A549 (cell line): ENCODE data around the gene RELN.

Source experiments
- JUNB ChIP-seq: fragments of >200 bp; sonication (Bioruptor Twin); formaldehyde crosslinking; IDR thresholded peaks from 2 replicates; pipeline ENCODE4 v1.6.1; 2016
- RFX5 ChIP-seq: fragments of 450-650 bp; IDR thresholded peaks from 2 replicates; pipeline ENCODE4 v1.7.1; 2014; ENCODE audit warnings: antibody characterized with exemption, mild to moderate bottlenecking, moderate library complexity
- TF ChIP-seq, protein P1 (sequence below): fragments of >200 bp; sonication (Bioruptor Twin); formaldehyde crosslinking; IDR thresholded peaks from 3 replicates; pipeline ENCODE4 v1.5.1; 2016
- TF ChIP-seq, protein P2 (sequence below): fragments of 150-350 bp; IDR thresholded peaks from 2 replicates; pipeline ENCODE4 v1.6.1; 2014; ENCODE audit warnings: low read depth, mild to moderate bottlenecking, low read length
- TF ChIP-seq, protein P3 (sequence below): fragments of >200 bp; sonication (Bioruptor Twin); formaldehyde crosslinking; IDR thresholded peaks from 3 replicates; pipeline ENCODE4 v1.6.1; 2016

DNA sequence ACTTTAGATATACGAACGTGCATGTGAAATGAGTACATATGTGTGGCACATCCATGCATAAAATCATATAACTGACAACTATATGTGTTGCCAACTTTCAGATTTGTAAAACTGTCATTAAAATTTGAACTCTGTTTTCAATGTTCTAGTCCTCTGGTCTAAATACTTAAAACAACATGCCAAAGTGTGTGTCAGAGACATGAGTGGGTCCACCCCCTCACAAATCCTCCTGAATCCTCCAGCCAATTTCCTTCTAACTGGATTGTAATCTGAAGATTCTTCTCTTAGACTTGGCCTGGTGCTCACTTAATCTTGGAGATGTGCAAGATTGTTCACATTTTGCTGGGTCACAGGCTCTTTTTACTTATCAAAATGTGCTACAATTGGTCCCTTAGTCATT, 184.1 kb downstream of the RELN start:
- TF ChIP-seq RFX5 (no peak), JUNB (no peak)
- TF ChIP-seq, protein P1, sequence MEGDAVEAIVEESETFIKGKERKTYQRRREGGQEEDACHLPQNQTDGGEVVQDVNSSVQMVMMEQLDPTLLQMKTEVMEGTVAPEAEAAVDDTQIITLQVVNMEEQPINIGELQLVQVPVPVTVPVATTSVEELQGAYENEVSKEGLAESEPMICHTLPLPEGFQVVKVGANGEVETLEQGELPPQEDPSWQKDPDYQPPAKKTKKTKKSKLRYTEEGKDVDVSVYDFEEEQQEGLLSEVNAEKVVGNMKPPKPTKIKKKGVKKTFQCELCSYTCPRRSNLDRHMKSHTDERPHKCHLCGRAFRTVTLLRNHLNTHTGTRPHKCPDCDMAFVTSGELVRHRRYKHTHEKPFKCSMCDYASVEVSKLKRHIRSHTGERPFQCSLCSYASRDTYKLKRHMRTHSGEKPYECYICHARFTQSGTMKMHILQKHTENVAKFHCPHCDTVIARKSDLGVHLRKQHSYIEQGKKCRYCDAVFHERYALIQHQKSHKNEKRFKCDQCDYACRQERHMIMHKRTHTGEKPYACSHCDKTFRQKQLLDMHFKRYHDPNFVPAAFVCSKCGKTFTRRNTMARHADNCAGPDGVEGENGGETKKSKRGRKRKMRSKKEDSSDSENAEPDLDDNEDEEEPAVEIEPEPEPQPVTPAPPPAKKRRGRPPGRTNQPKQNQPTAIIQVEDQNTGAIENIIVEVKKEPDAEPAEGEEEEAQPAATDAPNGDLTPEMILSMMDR, result no peak
- TF ChIP-seq, protein P2, sequence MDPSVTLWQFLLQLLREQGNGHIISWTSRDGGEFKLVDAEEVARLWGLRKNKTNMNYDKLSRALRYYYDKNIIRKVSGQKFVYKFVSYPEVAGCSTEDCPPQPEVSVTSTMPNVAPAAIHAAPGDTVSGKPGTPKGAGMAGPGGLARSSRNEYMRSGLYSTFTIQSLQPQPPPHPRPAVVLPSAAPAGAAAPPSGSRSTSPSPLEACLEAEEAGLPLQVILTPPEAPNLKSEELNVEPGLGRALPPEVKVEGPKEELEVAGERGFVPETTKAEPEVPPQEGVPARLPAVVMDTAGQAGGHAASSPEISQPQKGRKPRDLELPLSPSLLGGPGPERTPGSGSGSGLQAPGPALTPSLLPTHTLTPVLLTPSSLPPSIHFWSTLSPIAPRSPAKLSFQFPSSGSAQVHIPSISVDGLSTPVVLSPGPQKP, result no peak
- TF ChIP-seq, protein P3, sequence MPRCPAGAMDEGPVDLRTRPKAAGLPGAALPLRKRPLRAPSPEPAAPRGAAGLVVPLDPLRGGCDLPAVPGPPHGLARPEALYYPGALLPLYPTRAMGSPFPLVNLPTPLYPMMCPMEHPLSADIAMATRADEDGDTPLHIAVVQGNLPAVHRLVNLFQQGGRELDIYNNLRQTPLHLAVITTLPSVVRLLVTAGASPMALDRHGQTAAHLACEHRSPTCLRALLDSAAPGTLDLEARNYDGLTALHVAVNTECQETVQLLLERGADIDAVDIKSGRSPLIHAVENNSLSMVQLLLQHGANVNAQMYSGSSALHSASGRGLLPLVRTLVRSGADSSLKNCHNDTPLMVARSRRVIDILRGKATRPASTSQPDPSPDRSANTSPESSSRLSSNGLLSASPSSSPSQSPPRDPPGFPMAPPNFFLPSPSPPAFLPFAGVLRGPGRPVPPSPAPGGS, result no peak
